Karpas-422 (cell line): Measurements from ENCODE around the gene CCDC102A. TPM values are rescaled to one million over a fixed set of nuclear protein-coding genes. Genes with fewer than 3 reads are reported as not detected.

Experiments used
- DNase-seq: peaks from one replicate; pipeline ENCODE4 v3.0.0-alpha.2; 2015
- H2AFZ ChIP-seq: fragments of 200-600 bp; sonication (generic); 2 replicates; pipeline ENCODE4 v1.6.1; 2014; ENCODE audit warnings: antibody characterized with exemption, low read length, mixed read lengths
- H3K27ac ChIP-seq: fragments of 200-600 bp; sonication (generic); 2 replicates; pipeline ENCODE4 v1.5.1; 2014; ENCODE audit warnings: mild to moderate bottlenecking, low read length, moderate library complexity
- H3K27me3 ChIP-seq: fragments of 200-600 bp; sonication (generic); 2 replicates; pipeline ENCODE4 v1.6.1; 2014; ENCODE audit warnings: low read length, mixed read lengths
- H3K36me3 ChIP-seq: fragments of 200-600 bp; sonication (generic); 2 replicates; pipeline ENCODE4 v1.6.1; 2014; ENCODE audit warnings: low read length, mixed read lengths; ENCODE audit not compliant: insufficient read depth
- H3K4me1 ChIP-seq: fragments of 200-600 bp; sonication (generic); 2 replicates; pipeline ENCODE4 v1.6.1; 2014; ENCODE audit warnings: mild to moderate bottlenecking, low read length, mixed read lengths
- H3K4me2 ChIP-seq: fragments of 200-600 bp; sonication (generic); 2 replicates; pipeline ENCODE4 v1.6.1; 2014; ENCODE audit warnings: low read length, low read depth, mild to moderate bottlenecking; ENCODE audit not compliant: poor library complexity, severe bottlenecking
- H3K4me3 ChIP-seq: fragments of 200-600 bp; sonication (generic); 2 replicates; pipeline ENCODE4 v1.5.1; 2014; ENCODE audit warnings: mild to moderate bottlenecking, antibody characterized with exemption, low read length, mixed read lengths
- H3K79me2 ChIP-seq: fragments of 200-600 bp; sonication (generic); 2 replicates; pipeline ENCODE4 v1.6.1; 2014; ENCODE audit warnings: mild to moderate bottlenecking, low read length, mixed read lengths
- H3K9ac ChIP-seq: fragments of 200-600 bp; sonication (generic); 2 replicates; pipeline ENCODE4 v1.6.0; 2014; ENCODE audit warnings: low read length
- H3K9me2 ChIP-seq: fragments of 200-600 bp; sonication (generic), shearing (Covaris generic); replicated peaks from 2 replicates; pipeline ENCODE4 v1.6.0; 2014; ENCODE audit warnings: mild to moderate bottlenecking, low read length, moderate library complexity; ENCODE audit not compliant: insufficient read depth
- H3K9me3 ChIP-seq: fragments of 300-700, 200-600 bp; sonication (generic); 2 replicates; pipeline ENCODE4 v1.6.1; 2014; ENCODE audit warnings: low read length, mixed read lengths
- H4K20me1 ChIP-seq: fragments of 200-600 bp; sonication (generic); 2 replicates; pipeline ENCODE4 v1.6.1; 2014; ENCODE audit warnings: mild to moderate bottlenecking, antibody characterized with exemption, low read length, low read depth; ENCODE audit not compliant: insufficient read depth
- total RNA-seq: library from RNA; depleted of rRNA; stranded (reverse); fragments of >200 nt; shearing (Covaris generic); gene quantifications from 2 replicates; pipeline ENCODE4 v1.2.3, GENCODE V29; 2014; ENCODE audit warnings: low replicate concordance

CCDC102A gene
- total RNA-seq, 1 experiment from 2014 or later: 5.9 TPM

GRCh38 chr16:57531635-57532265 lies 4.6 kb downstream of the CCDC102A start:
- peaks cover 61% of the 10 kb centered on the region for H3K4me1 ChIP-seq
- no peaks in the 10 kb centered on the region for H3K27me3 ChIP-seq
- H3K27ac ChIP-seq: 0 out of 2 replicates have a peak overlapping the region, but pooled peaks have one; percentile 70

GRCh38 chr16:57531253-57531575 lies 5.2 kb downstream of the CCDC102A start:
- peaks cover 36% of the 10 kb centered on the region for H3K79me2 ChIP-seq
- DNase-seq: no peak
- H3K4me3 ChIP-seq: no peak overlapping the region
- H3K9me3 ChIP-seq: no peaks in the 10 kb centered on the region
- no peak overlapping the region for H3K9ac ChIP-seq
- H3K4me2 ChIP-seq: peak overlapping the region; percentile 1
- H3K27ac ChIP-seq: no peak overlapping the region
- no peaks in the 10 kb centered on the region for H3K9me2 ChIP-seq
- H2AFZ ChIP-seq: no peak overlapping the region
- no peaks in the 10 kb centered on the region for H3K27me3 ChIP-seq
- peaks cover 56% of the 10 kb centered on the region for H3K4me1 ChIP-seq
- no peaks in the 10 kb centered on the region for H3K36me3 ChIP-seq
- H4K20me1 ChIP-seq: no peaks in the 10 kb centered on the region

More at GRCh38 chr16:57531635-57532265, 4.6 kb downstream of the CCDC102A start:
- no peak for DNase-seq
- no peaks in the 10 kb centered on the region for H4K20me1 ChIP-seq
- H3K9me2 ChIP-seq: no peaks in the 10 kb centered on the region
- peak overlapping the region; percentile 62; the same call in 1 of the 2 replicates for H3K4me3 ChIP-seq
- peak overlapping the region; percentile 71; the same call in 1 of the 2 replicates for H3K9ac ChIP-seq
- no peak overlapping the region for H2AFZ ChIP-seq
- peaks cover 36% of the 10 kb centered on the region for H3K79me2 ChIP-seq
- H3K9me3 ChIP-seq: no peaks in the 10 kb centered on the region
- peak overlapping the region; percentile 75 for H3K4me2 ChIP-seq
- H3K36me3 ChIP-seq: no peaks in the 10 kb centered on the region

GRCh38 chr16:57530522-57531252 lies 5.7 kb downstream of the CCDC102A start:
- Histone ChIP-seq H3K9me3 (no peaks in the 10 kb centered on the region), H3K9ac (0 out of 2 replicates have a peak overlapping the region, but pooled peaks have one; percentile 24), H3K4me1 (peaks cover 56% of the 10 kb centered on the region), H3K79me2 (peaks cover 35% of the 10 kb centered on the region), H3K9me2 (no peaks in the 10 kb centered on the region), H3K4me3 (no peak overlapping the region), H4K20me1 (no peaks in the 10 kb centered on the region), H3K27me3 (no peaks in the 10 kb centered on the region), H3K4me2 (peak overlapping the region; percentile 11), H2AFZ (no peak overlapping the region), H3K36me3 (no peaks in the 10 kb centered on the region), H3K27ac (peak overlapping the region; percentile 43)
- DNase-seq: no peak

- no peak for DNase-seq
- H3K79me2 ChIP-seq: peaks cover 31% of the 10 kb centered on the region
- H3K9me2 ChIP-seq: no peaks in the 10 kb centered on the region
- peak overlapping the region; percentile 11 for H3K4me2 ChIP-seq
- H2AFZ ChIP-seq: no peak overlapping the region
- H3K9me3 ChIP-seq: no peaks in the 10 kb centered on the region
- H4K20me1 ChIP-seq: no peaks in the 10 kb centered on the region
- H3K9ac ChIP-seq: 0 out of 2 replicates have a peak overlapping the region, but pooled peaks have one; percentile 24
- H3K27me3 ChIP-seq: no peaks in the 10 kb centered on the region
- H3K4me1 ChIP-seq: peaks cover 54% of the 10 kb centered on the region
- no peaks in the 10 kb centered on the region for H3K36me3 ChIP-seq
- H3K4me3 ChIP-seq: no peak overlapping the region
- H3K27ac ChIP-seq: peak overlapping the region; percentile 43
Observed at GRCh38 chr16:57530104-57530521, 6.3 kb downstream of the CCDC102A start.

GRCh38 chr16:57529391-57530103 lies 6.8 kb downstream of the CCDC102A start:
- Histone ChIP-seq H2AFZ (no peak overlapping the region), H4K20me1 (no peaks in the 10 kb centered on the region), H3K9ac (no peak overlapping the region), H3K4me2 (no peak overlapping the region), H3K4me1 (peaks cover 48% of the 10 kb centered on the region), H3K79me2 (peaks cover 27% of the 10 kb centered on the region), H3K27me3 (no peaks in the 10 kb centered on the region), H3K9me3 (no peaks in the 10 kb centered on the region), H3K27ac (peak overlapping the region; percentile 43), H3K36me3 (no peaks in the 10 kb centered on the region), H3K9me2 (no peaks in the 10 kb centered on the region), H3K4me3 (no peak overlapping the region)
- DNase-seq: no peak

GRCh38 chr16:57528499-57529390 lies 7.6 kb downstream of the CCDC102A start:
- Histone ChIP-seq H3K4me2 (no peak overlapping the region), H4K20me1 (no peaks in the 10 kb centered on the region), H3K27ac (no peak overlapping the region), H3K27me3 (no peaks in the 10 kb centered on the region), H3K4me3 (no peak overlapping the region), H3K79me2 (peaks cover 20% of the 10 kb centered on the region), H3K9ac (no peak overlapping the region), H3K9me3 (no peaks in the 10 kb centered on the region), H3K9me2 (no peaks in the 10 kb centered on the region), H3K36me3 (no peaks in the 10 kb centered on the region), H2AFZ (no peak overlapping the region), H3K4me1 (peaks cover 40% of the 10 kb centered on the region)
- DNase-seq: no peak

GRCh38 chr16:57527610-57528360 lies 8.6 kb downstream of the CCDC102A start:
- Histone ChIP-seq H3K9me2 (no peaks in the 10 kb centered on the region), H4K20me1 (no peaks in the 10 kb centered on the region), H3K79me2 (peaks cover 11% of the 10 kb centered on the region; the same call in 1 of the 2 replicates), H2AFZ (no peak overlapping the region), H3K9me3 (no peaks in the 10 kb centered on the region), H3K9ac (no peak overlapping the region), H3K27me3 (no peaks in the 10 kb centered on the region), H3K27ac (no peak overlapping the region), H3K4me3 (no peak overlapping the region), H3K4me2 (no peak overlapping the region), H3K36me3 (no peaks in the 10 kb centered on the region), H3K4me1 (peaks cover 40% of the 10 kb centered on the region)
- DNase-seq: no peak
